ENCODE data around the gene NAALADL2. TPM values are rescaled to one million over a fixed set of nuclear protein-coding genes. Genes with fewer than 3 reads are reported as not detected.

NAALADL2 gene
- total RNA-seq, 4 donors from 2014 or later, result 10.3 to 16.7 (median 10.9) TPM

GRCh38 chr3:175502155-175502554 lies 643.0 kb downstream of the NAALADL2 start:
- Histone ChIP-seq H3K4me1 (no peaks in the 10 kb centered on the region), H3K27me3 (no peaks in the 10 kb centered on the region), H3K4me3 (no peak overlapping the region), H3K9me3 (no peaks in the 10 kb centered on the region), H3K36me3 (no peaks in the 10 kb centered on the region), H3K27ac (no peak overlapping the region)
- no peak for TF ChIP-seq EP300 (IDR thresholded peaks at IDR 0.05)
- no peak for TF ChIP-seq CTCF (IDR thresholded peaks at IDR 0.05)
- no peak for TF ChIP-seq POLR2A (IDR thresholded peaks at IDR 0.05)
- 67 to 78% methylated on average over 3 of the region's 3 CpGs for WGBS, 2 donors
- DNase-seq (ENCODE audit: low spot score in 2 of 2), result no peak

- Histone ChIP-seq H3K27ac (no peak overlapping the region), H3K27me3 (no peaks in the 10 kb centered on the region), H3K36me3 (no peaks in the 10 kb centered on the region), H3K4me1 (peaks cover 0 to 14% (median 4%) of the 10 kb centered on the region in 4 donors), H3K9me3 (no peaks in the 10 kb centered on the region), H3K4me3 (no peak overlapping the region)
- TF ChIP-seq CTCF (IDR thresholded peaks at IDR 0.05) (no peak), EP300 (IDR thresholded peaks at IDR 0.05) (no peak), POLR2A (IDR thresholded peaks at IDR 0.05) (no peak)
- no peak for DNase-seq (ENCODE audit: low spot score in 2 of 2)
- WGBS, 2 donors, result 79 to 84% methylated on average over 3 of the region's 3 CpGs
These were observed 652.2 kb downstream of the NAALADL2 start for GRCh38 chr3:175511219-175511785.

- peaks cover 0 to 14% (median 4%) of the 10 kb centered on the region in 4 donors for H3K4me1 ChIP-seq
- no peaks in the 10 kb centered on the region for H3K36me3 ChIP-seq
- H3K4me3 ChIP-seq, result no peak overlapping the region
- TF ChIP-seq CTCF (IDR thresholded peaks at IDR 0.05) (no peak), POLR2A (IDR thresholded peaks at IDR 0.05) (no peak), EP300 (IDR thresholded peaks at IDR 0.05) (no peak)
- H3K27ac ChIP-seq, result no peak overlapping the region
- no peak for DNase-seq (ENCODE audit: low spot score in 2 of 2)
- WGBS, 2 donors, result 25 to 30% methylated on average over 2 of the region's 2 CpGs
- H3K9me3 ChIP-seq, result no peaks in the 10 kb centered on the region
- H3K27me3 ChIP-seq, result no peaks in the 10 kb centered on the region
These were observed 653.6 kb downstream of the NAALADL2 start for GRCh38 chr3:175512700-175513099.

- Histone ChIP-seq H3K4me1 (peaks cover 0 to 3% (median 1%) of the 10 kb centered on the region in 4 donors), H3K27ac (no peak overlapping the region), H3K9me3 (no peaks in the 10 kb centered on the region), H3K4me3 (no peak overlapping the region), H3K27me3 (no peaks in the 10 kb centered on the region), H3K36me3 (no peaks in the 10 kb centered on the region)
- no peak for TF ChIP-seq CTCF (IDR thresholded peaks at IDR 0.05)
- TF ChIP-seq POLR2A (IDR thresholded peaks at IDR 0.05), result no peak
- TF ChIP-seq EP300 (IDR thresholded peaks at IDR 0.05), result no peak
- DNase-seq (ENCODE audit: low spot score in 2 of 2), result no peak
- WGBS, 2 donors, result 91% methylated on average over 3 of the region's 3 CpGs
These were observed 659.3 kb downstream of the NAALADL2 start for GRCh38 chr3:175518459-175518858.

DNA sequence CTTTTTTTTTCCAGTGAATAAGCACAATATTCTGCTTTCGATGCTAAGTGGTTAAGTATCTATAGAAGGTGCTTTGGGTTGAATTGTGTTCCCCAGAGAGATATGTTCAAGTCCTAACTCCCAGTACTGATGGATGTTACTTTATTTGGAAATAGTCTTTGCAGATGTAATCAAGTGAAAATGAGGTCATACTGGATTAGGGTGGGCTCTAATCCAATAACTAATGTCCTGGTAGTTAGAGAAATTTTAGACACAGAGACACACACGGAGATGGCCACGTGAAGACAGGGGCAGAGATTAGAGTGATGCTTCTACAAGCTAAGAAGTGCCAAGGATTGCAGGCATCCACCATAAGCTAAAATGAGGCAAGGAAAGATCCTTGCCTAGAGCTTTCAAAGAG lies 662.3 kb downstream of the NAALADL2 start:
- H3K27ac ChIP-seq, result no peak overlapping the region
- no peak overlapping the region for H3K4me3 ChIP-seq
- TF ChIP-seq CTCF (IDR thresholded peaks at IDR 0.05) (no peak), POLR2A (IDR thresholded peaks at IDR 0.05) (no peak), EP300 (IDR thresholded peaks at IDR 0.05) (no peak)
- no peaks in the 10 kb centered on the region for H3K27me3 ChIP-seq
- H3K36me3 ChIP-seq, result no peaks in the 10 kb centered on the region
- no peaks in the 10 kb centered on the region for H3K9me3 ChIP-seq
- 78 to 82% methylated on average over 3 of the region's 3 CpGs for WGBS, 2 donors
- DNase-seq (ENCODE audit: low spot score in 2 of 2), result no peak
- peaks cover 0 to 5% (median 0%) of the 10 kb centered on the region in 4 donors for H3K4me1 ChIP-seq
